ENCODE data around the gene UFM1. TPM values are rescaled to one million over a fixed set of nuclear protein-coding genes. Genes with fewer than 3 reads are reported as not detected.
"Not testable (repeated sequence)": the region's sequence is repeated elsewhere in the genome, so short reads cannot be mapped to it uniquely, and the experiment has no call there.

The UFM1 gene
- total RNA-seq = 10 to 100 TPM; 22.6 to 31.0 (median 24.3) TPM

DNA sequence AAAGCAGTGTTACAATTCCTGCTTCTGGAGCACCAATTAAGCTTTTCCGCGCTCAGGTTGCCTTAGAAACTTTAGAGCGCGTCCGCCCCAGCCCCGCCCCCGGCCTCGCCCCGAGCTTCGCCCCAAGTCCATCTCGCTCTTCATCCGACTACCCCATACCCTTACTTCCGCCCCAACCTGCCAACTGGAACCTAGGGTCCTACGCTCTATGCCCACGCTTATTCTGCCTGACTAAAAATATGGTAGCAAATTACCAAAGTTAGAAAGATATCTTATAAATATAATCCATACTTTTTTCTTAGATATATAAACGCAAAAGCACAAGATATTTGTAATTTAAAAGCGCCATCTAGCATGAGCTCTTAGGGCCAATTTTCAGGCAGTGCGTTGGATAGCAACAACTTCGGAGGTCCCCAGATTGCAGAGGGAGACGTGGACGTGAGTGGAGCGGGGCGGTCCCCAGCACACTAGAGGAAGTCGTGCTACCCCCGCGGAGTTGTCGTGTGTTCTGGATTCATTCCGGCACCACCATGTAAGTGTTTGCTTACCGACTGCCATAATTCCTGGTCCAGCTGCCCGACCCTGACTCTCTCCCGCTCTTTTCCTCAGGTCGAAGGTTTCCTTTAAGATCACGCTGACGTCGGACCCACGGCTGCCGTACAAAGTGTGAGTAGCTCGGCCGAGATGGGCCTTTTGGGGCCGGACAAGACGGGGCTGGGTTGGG is at the start of gene UFM1:
TSS of gene UFM1 (plus strand) at position 462 of the 724 bp plus-strand sequence. CDS start at position 531, 69 bp downstream.
- in situ Hi-C loops (cut with MboI; ENCODE audit: low sequenced_read_pairs in 4 of 4) (loop anchor here in 1 of 4 donors (25.0 kb wide), 1 partner anchor 1287 kb away; the partner anchor contains the start of gene SUPT20H), intact Hi-C loops (cut with DNase I; ENCODE audit: low total_unique reads) (loop anchor here (2.0 to 5.0 kb wide), 2 partner anchors 688 to 1291 kb away; partner anchors contain the start of genes NHLRC3, PROSER1 and SUPT20H)
- Histone ChIP-seq H3K4me1 (peaks cover 12 to 21% of the 10 kb centered on the region in 2 donors), H3K4me3 (peak within 1 kb of the TSS; percentile 60 to 98 (median 88)), H3K36me3 (peaks cover 0 to 16% of the 10 kb centered on the region in 2 donors), H3K27ac (peak within 1 kb of the TSS; percentile 87 to 94 (median 90)), H3K9me3 (no peaks in the 10 kb centered on the region), H3K27me3 (no peaks in the 10 kb centered on the region)
- DNase-seq (peak; percentile 81 to 85), ATAC-seq (peak; percentile 97 to 98)
- TF ChIP-seq, protein P1, sequence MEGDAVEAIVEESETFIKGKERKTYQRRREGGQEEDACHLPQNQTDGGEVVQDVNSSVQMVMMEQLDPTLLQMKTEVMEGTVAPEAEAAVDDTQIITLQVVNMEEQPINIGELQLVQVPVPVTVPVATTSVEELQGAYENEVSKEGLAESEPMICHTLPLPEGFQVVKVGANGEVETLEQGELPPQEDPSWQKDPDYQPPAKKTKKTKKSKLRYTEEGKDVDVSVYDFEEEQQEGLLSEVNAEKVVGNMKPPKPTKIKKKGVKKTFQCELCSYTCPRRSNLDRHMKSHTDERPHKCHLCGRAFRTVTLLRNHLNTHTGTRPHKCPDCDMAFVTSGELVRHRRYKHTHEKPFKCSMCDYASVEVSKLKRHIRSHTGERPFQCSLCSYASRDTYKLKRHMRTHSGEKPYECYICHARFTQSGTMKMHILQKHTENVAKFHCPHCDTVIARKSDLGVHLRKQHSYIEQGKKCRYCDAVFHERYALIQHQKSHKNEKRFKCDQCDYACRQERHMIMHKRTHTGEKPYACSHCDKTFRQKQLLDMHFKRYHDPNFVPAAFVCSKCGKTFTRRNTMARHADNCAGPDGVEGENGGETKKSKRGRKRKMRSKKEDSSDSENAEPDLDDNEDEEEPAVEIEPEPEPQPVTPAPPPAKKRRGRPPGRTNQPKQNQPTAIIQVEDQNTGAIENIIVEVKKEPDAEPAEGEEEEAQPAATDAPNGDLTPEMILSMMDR (IDR thresholded peaks at IDR 0.05 in 4 of 5, conservative IDR thresholded peaks at IDR 0.05 in 1 of 5) = no peak
- TF ChIP-seq POLR2A (IDR thresholded peaks at IDR 0.05) = peak; percentile 54 to 65

DNA sequence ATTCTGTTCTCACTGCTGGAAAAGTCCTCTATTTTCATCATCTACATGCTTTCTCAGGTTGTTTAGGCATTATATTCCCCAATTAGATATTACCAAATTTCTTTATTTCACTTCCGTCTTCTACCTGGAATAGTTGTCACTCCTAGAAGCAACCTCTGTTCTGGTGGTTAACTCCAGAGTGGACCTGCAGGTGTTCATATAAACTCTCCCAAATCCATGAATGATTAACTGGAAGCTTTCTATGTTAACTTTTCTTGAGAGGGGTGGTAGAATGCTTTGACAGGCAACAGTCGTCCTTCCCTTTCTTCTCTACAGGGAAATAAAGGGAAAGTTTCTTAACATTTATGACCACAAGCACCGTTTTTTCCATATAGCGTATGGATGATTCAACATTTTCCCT is 48.4 kb upstream of the UFM1 start:
- no peaks in the 10 kb centered on the region for H3K9me3 ChIP-seq
- no peak overlapping the region for H3K27ac ChIP-seq
- intact Hi-C loops (cut with DNase I; ENCODE audit: low total_unique reads) (no loop called here), in situ Hi-C loops (cut with MboI; ENCODE audit: low sequenced_read_pairs in 4 of 4) (no loop called here)
- no peaks in the 10 kb centered on the region for H3K27me3 ChIP-seq
- DNase-seq = no peak
- TF ChIP-seq POLR2A (IDR thresholded peaks at IDR 0.05) = no peak
- TF ChIP-seq, protein P1 (IDR thresholded peaks at IDR 0.05 in 4 of 5, conservative IDR thresholded peaks at IDR 0.05 in 1 of 5) = no peak
- no peaks in the 10 kb centered on the region for H3K36me3 ChIP-seq
- no peaks in the 10 kb centered on the region for H3K4me1 ChIP-seq
- no peak for ATAC-seq
- no peak overlapping the region for H3K4me3 ChIP-seq

DNA sequence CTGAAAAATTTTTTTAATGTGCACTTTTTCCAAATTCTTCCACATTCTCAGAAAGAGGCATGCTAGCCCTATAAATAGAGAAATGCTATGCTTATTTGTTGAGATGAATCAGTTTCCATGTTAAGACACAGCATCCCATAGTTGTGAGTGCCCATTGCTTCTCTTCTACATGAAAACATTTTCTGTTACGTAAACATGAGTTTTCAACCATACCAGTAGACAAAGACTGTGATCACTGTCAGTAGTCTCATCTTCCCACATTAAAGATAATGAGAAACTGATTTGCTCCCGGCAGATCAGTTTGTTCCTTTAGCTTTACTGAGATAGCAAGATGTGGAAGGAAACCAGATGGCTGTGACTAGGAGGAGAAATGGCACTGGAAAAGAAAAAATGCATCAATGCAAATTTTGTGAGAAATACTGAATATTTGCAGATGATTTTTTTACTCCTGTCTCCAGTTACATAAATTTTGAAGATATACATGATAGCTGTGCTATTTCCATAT is 45.8 kb upstream of the UFM1 start:
- ATAC-seq (no peak), DNase-seq (no peak)
- Histone ChIP-seq H3K36me3 (no peaks in the 10 kb centered on the region), H3K27ac (no peak overlapping the region), H3K27me3 (no peaks in the 10 kb centered on the region), H3K9me3 (no peaks in the 10 kb centered on the region), H3K4me1 (no peaks in the 10 kb centered on the region), H3K4me3 (no peak overlapping the region)
- intact Hi-C loops (cut with DNase I; ENCODE audit: low total_unique reads) (no loop called here), in situ Hi-C loops (cut with MboI; ENCODE audit: low sequenced_read_pairs in 4 of 4) (no loop called here)
- TF ChIP-seq POLR2A (IDR thresholded peaks at IDR 0.05) = no peak

DNA sequence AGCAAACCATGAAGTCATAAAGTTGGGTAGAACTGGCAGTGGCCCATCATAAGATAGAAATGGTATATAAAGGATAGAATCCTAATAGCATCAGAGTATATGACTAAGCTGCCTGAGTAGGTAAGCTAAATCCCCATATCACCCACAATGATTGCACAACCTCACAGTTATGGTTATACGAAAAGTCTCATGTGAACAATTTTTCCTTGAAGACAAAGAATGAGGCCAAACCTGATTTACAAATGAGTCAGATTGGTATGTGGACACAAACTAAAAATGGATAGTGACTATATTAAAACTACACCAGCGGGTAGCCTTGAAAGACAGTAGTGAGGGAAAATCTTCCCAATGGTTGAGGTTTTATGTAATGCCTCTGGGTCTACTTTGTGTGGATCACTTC is 40.9 kb upstream of the UFM1 start:
- Histone ChIP-seq H3K4me1 (no peaks in the 10 kb centered on the region), H3K4me3 (no peak overlapping the region), H3K36me3 (no peaks in the 10 kb centered on the region), H3K27me3 (no peaks in the 10 kb centered on the region), H3K9me3 (no peaks in the 10 kb centered on the region), H3K27ac (no peak overlapping the region)
- ATAC-seq (no peak), DNase-seq (no peak)
- in situ Hi-C loops (cut with MboI; ENCODE audit: low sequenced_read_pairs in 4 of 4) (no loop called here), intact Hi-C loops (cut with DNase I; ENCODE audit: low total_unique reads) (no loop called here)
- no peak for TF ChIP-seq POLR2A (IDR thresholded peaks at IDR 0.05)
- TF ChIP-seq, protein P1 (IDR thresholded peaks at IDR 0.05 in 4 of 5, conservative IDR thresholded peaks at IDR 0.05 in 1 of 5) = no peak

DNA sequence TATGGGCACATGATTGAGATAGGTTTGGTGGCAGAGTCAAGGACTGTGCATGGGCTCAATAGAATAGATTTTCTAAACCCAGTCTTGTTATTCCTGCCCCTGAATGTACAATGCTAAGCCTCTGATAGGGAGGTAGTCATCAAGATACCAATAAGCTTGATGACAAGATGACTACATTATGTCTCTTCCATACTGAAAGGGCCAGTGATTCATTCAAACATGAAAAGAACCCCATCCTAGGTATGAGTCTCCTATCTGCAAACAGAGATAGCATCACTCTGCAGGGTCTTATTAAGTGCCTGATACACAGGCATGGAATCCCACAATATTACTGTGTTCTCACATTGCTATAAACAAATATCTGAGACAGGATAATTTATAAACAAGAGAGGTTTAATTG is 40.3 kb upstream of the UFM1 start:
- Histone ChIP-seq H3K4me1 (no peaks in the 10 kb centered on the region), H3K4me3 (no peak overlapping the region), H3K27me3 (no peaks in the 10 kb centered on the region), H3K36me3 (no peaks in the 10 kb centered on the region), H3K9me3 (no peaks in the 10 kb centered on the region), H3K27ac (no peak overlapping the region)
- DNase-seq = no peak
- ATAC-seq = no peak
- in situ Hi-C loops (cut with MboI; ENCODE audit: low sequenced_read_pairs in 4 of 4) = no loop called here
- TF ChIP-seq, protein P1 (IDR thresholded peaks at IDR 0.05 in 4 of 5, conservative IDR thresholded peaks at IDR 0.05 in 1 of 5) = no peak
- no peak for TF ChIP-seq POLR2A (IDR thresholded peaks at IDR 0.05)
- intact Hi-C loops (cut with DNase I; ENCODE audit: low total_unique reads) = no loop called here

DNA sequence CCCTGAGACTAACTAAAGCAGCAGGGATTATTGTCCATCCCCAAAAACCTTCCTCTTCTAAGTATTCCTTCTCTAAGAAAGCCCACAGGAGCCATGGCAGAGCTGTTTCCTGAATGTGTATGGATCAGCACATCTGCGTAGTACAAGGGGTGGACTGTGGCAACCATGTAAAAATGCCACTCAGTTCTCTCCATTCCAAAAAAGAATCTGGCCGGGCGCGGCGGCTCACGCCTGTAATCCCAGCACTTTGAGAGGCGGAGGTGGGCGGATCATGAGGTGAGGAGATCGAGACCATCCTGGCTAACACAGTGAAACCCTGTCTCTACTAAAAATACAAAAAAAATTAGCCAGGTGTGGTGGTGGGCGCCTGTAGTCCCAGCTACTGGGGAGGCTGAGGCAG is 38.5 kb upstream of the UFM1 start:
- H3K4me1 ChIP-seq; H3K27me3 ChIP-seq; H3K9me3 ChIP-seq; H3K27ac ChIP-seq; ATAC-seq; H3K36me3 ChIP-seq; DNase-seq; intact Hi-C loops (cut with DNase I; ENCODE audit: low total_unique reads); H3K4me3 ChIP-seq; in situ Hi-C loops (cut with MboI; ENCODE audit: low sequenced_read_pairs in 4 of 4): not testable (repeated sequence)

All from gastrocnemius medialis (tissue), 4 donors.